Measurements from ENCODE around the gene NTRK2. TPM values are rescaled to one million over a fixed set of nuclear protein-coding genes. Genes with fewer than 3 reads are reported as not detected.

Gene NTRK2
- total RNA-seq, 1 donor: not detected

GRCh38 chr9:85040146-85040545 is 370.6 kb downstream of the NTRK2 start:
- DNase-seq (ENCODE audit: low read depth): no peak
- TF ChIP-seq, protein P1, sequence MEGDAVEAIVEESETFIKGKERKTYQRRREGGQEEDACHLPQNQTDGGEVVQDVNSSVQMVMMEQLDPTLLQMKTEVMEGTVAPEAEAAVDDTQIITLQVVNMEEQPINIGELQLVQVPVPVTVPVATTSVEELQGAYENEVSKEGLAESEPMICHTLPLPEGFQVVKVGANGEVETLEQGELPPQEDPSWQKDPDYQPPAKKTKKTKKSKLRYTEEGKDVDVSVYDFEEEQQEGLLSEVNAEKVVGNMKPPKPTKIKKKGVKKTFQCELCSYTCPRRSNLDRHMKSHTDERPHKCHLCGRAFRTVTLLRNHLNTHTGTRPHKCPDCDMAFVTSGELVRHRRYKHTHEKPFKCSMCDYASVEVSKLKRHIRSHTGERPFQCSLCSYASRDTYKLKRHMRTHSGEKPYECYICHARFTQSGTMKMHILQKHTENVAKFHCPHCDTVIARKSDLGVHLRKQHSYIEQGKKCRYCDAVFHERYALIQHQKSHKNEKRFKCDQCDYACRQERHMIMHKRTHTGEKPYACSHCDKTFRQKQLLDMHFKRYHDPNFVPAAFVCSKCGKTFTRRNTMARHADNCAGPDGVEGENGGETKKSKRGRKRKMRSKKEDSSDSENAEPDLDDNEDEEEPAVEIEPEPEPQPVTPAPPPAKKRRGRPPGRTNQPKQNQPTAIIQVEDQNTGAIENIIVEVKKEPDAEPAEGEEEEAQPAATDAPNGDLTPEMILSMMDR (IDR thresholded peaks at IDR 0.05; ENCODE audit: insufficient read depth, low read depth, low read length): no peak
- H3K4me3 ChIP-seq (ENCODE audit: low read depth, low read length): no peak overlapping the region

DNA sequence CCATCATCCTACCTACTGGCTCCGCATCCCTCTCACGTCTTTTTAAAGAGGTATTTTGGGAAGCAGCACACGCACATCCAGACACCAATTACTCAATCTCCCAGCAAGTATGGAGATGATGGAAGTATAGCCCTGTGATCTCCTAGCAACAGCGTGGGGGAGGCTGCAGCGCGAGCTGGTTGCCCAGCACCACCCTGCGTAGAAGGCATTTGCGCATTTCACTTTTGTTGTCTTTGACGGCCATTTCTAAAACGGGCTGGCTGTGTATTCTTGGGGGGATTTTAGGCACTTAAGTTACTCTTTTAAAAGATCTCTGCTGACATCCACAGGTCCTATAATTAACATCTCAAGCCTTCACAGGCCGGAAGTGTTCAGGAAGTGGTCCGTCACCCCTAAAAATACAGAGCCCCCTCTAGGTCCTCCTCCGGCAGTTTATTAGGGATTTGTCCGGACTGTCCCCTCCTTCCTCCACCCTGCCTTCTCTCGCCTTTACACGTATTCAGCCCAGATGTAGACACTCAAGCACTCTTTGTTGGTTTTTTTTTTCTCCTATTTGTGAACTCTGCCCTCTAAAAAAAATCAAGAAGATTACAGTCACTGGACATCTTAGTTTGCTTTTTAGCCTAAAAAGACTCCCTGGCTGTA is 371.4 kb downstream of the NTRK2 start:
- no peak for DNase-seq (ENCODE audit: low read depth)
- no peak overlapping the region for H3K4me3 ChIP-seq (ENCODE audit: low read depth, low read length)
- TF ChIP-seq, protein P1 (IDR thresholded peaks at IDR 0.05; ENCODE audit: insufficient read depth, low read depth, low read length): no peak

DNA sequence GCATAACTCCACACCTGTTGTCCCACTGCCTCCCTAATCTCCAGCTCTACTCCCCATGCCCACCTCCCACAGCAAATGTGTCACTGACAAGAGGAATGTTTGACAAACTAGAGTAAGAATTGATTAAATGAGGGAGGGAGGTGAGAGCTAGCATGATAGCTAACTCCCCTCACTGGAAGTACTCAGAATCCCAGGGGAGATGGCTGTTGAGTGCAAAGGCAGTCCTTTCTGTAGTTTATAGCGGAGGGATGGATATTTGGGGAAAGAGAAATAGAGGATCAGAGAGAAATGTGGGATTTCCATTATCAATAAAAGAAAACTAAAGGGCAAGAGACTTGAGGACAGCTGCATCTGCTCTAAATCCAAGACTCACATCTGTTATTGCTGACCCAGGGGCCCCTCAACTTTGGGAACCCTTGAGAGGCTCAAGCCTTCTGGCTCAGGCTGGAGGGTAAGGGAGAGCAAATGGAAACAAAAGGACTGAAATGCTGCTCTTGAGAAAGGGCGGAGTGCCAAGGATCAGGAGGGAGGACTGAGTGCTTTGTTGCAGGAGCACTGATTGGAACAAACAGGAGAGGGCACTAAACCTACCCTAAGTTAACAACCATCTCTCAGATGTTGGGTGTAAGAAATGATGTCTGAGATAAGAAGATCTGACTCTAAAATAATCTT is 372.1 kb downstream of the NTRK2 start:
- DNase-seq (ENCODE audit: low read depth): no peak
- H3K4me3 ChIP-seq (ENCODE audit: low read depth, low read length): no peak overlapping the region
- TF ChIP-seq, protein P1 (IDR thresholded peaks at IDR 0.05; ENCODE audit: insufficient read depth, low read depth, low read length): no peak

DNA sequence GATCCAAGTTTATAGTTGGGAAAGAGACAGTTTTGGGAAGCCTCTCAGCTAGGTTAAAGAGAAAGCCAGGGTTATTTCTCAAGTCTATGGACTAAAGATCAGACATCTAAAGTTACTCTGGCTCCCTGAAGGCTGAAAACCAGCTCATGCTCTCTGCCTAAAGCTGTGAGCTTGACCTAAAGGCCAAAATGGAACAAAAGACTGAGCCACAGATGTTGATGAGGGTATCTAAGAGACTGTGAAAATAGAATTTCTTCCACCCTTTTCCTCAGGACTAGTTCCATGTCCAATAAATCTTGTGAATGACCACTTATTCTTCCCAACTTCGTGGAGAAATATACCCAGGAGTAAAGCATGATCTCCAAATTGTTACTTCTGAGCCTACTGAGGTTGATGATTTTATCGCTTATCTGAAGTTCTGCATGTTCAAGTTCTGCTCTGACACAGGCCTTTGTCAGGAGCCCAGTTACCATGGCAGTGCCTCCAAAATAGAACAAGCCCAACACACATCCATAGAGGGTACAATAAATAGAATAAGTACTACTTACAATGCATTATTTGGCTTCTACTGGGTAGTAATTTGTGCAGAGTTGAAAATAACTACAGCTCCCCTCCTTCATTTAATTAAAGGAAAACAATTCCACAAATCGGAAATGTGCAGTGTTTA is 373.6 kb downstream of the NTRK2 start:
- TF ChIP-seq, protein P1 (IDR thresholded peaks at IDR 0.05; ENCODE audit: insufficient read depth, low read depth, low read length): no peak
- no peak overlapping the region for H3K4me3 ChIP-seq (ENCODE audit: low read depth, low read length)

DNA sequence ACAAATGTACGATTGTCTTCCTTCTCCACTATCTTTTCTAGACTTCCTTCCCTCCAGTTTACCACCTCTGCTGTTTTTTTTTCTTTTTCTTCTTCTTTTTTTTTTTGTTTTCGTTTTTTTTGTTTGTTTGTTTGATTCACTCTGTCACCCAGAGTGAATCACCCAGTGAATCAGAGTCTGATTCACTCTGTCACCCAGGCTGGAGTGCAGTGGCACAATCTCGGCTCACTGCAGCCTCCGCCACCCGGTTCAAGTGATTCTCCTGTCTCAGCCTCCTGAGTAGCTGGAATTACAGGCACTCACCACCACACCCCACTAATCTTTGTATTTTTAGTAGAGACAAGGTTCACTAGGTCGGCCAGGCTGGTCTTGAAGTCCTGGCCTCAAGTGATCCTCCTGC is 375.7 kb downstream of the NTRK2 start:
- no peak overlapping the region for H3K4me3 ChIP-seq (ENCODE audit: low read depth, low read length)
- DNase-seq (ENCODE audit: low read depth): no peak
- TF ChIP-seq, protein P1 (IDR thresholded peaks at IDR 0.05; ENCODE audit: insufficient read depth, low read depth, low read length): no peak

More for the DNA sequence above, 373.6 kb downstream of the NTRK2 start:
- DNase-seq (ENCODE audit: low read depth): no peak

DNA sequence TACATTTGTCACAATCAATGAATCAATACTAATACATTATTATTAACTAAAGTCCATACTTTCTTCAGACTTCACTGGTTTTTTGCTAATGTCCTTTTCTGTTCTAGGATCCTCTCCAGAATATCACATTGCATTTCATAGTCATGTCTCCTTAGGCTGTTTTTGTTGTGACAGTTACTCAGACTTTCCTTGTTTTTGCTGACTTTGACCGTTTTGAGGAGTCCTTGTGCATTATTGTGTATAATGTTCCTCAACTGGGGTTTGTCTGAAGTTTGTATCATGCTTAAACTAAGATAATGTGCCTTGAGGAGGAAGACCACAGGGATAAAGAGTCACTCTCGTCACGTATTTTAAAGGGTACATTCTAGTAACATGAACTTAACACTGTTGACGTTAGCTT is 376.9 kb downstream of the NTRK2 start:
- H3K4me3 ChIP-seq (ENCODE audit: low read depth, low read length): no peak overlapping the region
- no peak for DNase-seq (ENCODE audit: low read depth)
- TF ChIP-seq, protein P1 (IDR thresholded peaks at IDR 0.05; ENCODE audit: insufficient read depth, low read depth, low read length): no peak
